HG02884 (cell line): ENCODE data around the gene COL6A5.
"Not testable (repeated sequence)": the region's sequence is repeated elsewhere in the genome, so short reads cannot be mapped to it uniquely, and the experiment has no call there.

ENCODE experiments used
- ATAC-seq: cut with Tn5 transposase; IDR thresholded peaks from one replicate; pipeline ENCODE4 v1.9.1; 2021; ENCODE audit warnings: mild to moderate bottlenecking, moderate library complexity; ENCODE audit not compliant: unreplicated experiment

COL6A5 gene

GRCh38 chr3:130386604-130387263 lies 41.3 kb downstream of the COL6A5 start:
- ATAC-seq: no peak

GRCh38 chr3:130389743-130390478 lies 44.4 kb downstream of the COL6A5 start:
- no peak for ATAC-seq

- no peak for ATAC-seq
These were observed 46.8 kb downstream of the COL6A5 start for GRCh38 chr3:130392266-130392665.

GRCh38 chr3:130393594-130393993 lies 48.1 kb downstream of the COL6A5 start:
- no peak for ATAC-seq

- ATAC-seq: no peak
These were observed 49.9 kb downstream of the COL6A5 start for GRCh38 chr3:130395331-130395730.

- ATAC-seq: no peak
These were observed 50.4 kb downstream of the COL6A5 start for GRCh38 chr3:130395916-130396315.

- no peak for ATAC-seq
These were observed 58.9 kb downstream of the COL6A5 start for GRCh38 chr3:130404401-130404800.

GRCh38 chr3:130405956-130406355 lies 60.5 kb downstream of the COL6A5 start:
- no peak for ATAC-seq

GRCh38 chr3:130408253-130408652 lies 62.8 kb downstream of the COL6A5 start:
- ATAC-seq: not testable (repeated sequence)

- ATAC-seq: no peak
These were observed 65.8 kb downstream of the COL6A5 start for GRCh38 chr3:130411320-130411719.

- ATAC-seq: no peak
These were observed 67.6 kb downstream of the COL6A5 start for GRCh38 chr3:130412991-130413560.

- ATAC-seq: no peak
These were observed 69.0 kb downstream of the COL6A5 start for GRCh38 chr3:130414457-130414856.

- ATAC-seq: no peak
These were observed 75.0 kb downstream of the COL6A5 start for GRCh38 chr3:130420466-130420865.

- no peak for ATAC-seq
These were observed 77.6 kb downstream of the COL6A5 start for GRCh38 chr3:130423064-130423463.

GRCh38 chr3:130424837-130425236 lies 79.4 kb downstream of the COL6A5 start:
- no peak for ATAC-seq

- no peak for ATAC-seq
These were observed 80.0 kb downstream of the COL6A5 start for GRCh38 chr3:130425484-130425883.

- ATAC-seq: no peak
These were observed 80.7 kb downstream of the COL6A5 start for GRCh38 chr3:130426206-130426605.

- ATAC-seq: no peak
These were observed 83.6 kb downstream of the COL6A5 start for GRCh38 chr3:130428871-130429712.

- no peak for ATAC-seq
These were observed 84.2 kb downstream of the COL6A5 start for GRCh38 chr3:130429713-130430023.

- no peak for ATAC-seq
These were observed 84.8 kb downstream of the COL6A5 start for GRCh38 chr3:130430266-130430665.

- not testable (repeated sequence) for ATAC-seq
These were observed 86.6 kb downstream of the COL6A5 start for GRCh38 chr3:130432086-130432485.
